Measurements from ENCODE around the gene PALLD. TPM values are rescaled to one million over a fixed set of nuclear protein-coding genes. Genes with fewer than 3 reads are reported as not detected.

PALLD gene
- total and polyA plus RNA-seq, 2 of the 13 experiments (the other 11 are each of a cell fraction or from before 2014, with no cell fraction given), result 0.50 to 1.5 TPM

GRCh38 chr4:168577624-168578023, 80.8 kb downstream of the PALLD start (continued):
- TF ChIP-seq, protein P1, sequence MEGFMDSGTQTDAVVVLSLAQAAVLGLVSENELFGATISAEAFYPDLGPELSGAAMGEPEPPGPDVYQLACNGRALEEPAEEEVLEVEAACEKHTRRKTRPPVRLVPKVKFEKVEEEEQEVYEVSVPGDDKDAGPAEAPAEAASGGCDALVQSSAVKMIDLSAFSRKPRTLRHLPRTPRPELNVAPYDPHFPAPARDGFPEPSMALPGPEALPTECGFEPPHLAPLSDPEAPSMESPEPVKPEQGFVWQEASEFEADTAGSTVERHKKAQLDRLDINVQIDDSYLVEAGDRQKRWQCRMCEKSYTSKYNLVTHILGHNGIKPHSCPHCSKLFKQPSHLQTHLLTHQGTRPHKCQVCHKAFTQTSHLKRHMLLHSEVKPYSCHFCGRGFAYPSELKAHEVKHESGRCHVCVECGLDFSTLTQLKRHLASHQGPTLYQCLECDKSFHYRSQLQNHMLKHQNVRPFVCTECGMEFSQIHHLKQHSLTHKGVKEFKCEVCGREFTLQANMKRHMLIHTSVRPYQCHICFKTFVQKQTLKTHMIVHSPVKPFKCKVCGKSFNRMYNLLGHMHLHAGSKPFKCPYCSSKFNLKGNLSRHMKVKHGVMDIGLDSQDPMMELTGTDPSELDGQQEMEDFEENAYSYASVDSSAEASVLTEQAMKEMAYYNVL (CRISPR knock-in tag; IDR thresholded peaks at IDR 0.05; ENCODE audit: borderline replicate concordance), result no peak
- TF ChIP-seq TAF1 (CRISPR knock-in tag; IDR thresholded peaks at IDR 0.05), result no peak

DNA sequence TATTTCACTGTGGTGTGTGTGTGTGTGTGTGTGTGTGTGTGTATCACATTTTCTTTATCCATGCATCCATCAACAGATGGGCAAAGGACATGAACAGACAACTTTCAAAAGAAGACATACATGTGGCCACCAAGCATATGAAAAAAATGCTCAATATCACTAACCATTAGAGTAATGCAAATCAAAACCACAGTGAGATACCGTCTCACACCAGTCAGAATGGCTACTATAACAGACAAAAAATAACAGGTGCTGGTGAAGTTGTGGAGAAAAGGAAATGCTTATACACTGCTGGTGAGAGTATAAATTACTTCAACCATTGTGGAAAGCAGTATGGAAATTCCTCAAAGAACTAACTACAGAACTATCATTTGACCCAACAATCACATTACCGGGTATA, 83.4 kb downstream of the PALLD start:
- no TSS peak for BruUV-seq (replicated peaks)
- 51% methylated on average over 2 of the region's 2 CpGs for WGBS (ENCODE audit: low lambda C conversion rate)
- ATAC-seq, result no peak
- no peak for TF ChIP-seq MAF1 (CRISPR knock-in tag; IDR thresholded peaks at IDR 0.05; ENCODE audit: borderline replicate concordance)
- no peak for TF ChIP-seq NFYB (CRISPR knock-in tag; IDR thresholded peaks at IDR 0.05)
- no peak for TF ChIP-seq FOXP4 (CRISPR knock-in tag; IDR thresholded peaks at IDR 0.05)
- TF ChIP-seq, protein P2, sequence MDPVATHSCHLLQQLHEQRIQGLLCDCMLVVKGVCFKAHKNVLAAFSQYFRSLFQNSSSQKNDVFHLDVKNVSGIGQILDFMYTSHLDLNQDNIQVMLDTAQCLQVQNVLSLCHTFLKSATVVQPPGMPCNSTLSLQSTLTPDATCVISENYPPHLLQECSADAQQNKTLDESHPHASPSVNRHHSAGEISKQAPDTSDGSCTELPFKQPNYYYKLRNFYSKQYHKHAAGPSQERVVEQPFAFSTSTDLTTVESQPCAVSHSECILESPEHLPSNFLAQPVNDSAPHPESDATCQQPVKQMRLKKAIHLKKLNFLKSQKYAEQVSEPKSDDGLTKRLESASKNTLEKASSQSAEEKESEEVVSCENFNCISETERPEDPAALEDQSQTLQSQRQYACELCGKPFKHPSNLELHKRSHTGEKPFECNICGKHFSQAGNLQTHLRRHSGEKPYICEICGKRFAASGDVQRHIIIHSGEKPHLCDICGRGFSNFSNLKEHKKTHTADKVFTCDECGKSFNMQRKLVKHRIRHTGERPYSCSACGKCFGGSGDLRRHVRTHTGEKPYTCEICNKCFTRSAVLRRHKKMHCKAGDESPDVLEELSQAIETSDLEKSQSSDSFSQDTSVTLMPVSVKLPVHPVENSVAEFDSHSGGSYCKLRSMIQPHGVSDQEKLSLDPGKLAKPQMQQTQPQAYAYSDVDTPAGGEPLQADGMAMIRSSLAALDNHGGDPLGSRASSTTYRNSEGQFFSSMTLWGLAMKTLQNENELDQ (CRISPR knock-in tag; IDR thresholded peaks at IDR 0.05; ENCODE audit: borderline replicate concordance), result no peak
- TF ChIP-seq MTA3 (CRISPR knock-in tag; IDR thresholded peaks at IDR 0.05), result no peak
- TF ChIP-seq CBX2 (IDR thresholded peaks at IDR 0.05; ENCODE audit: low read depth, low read length), result no peak
- no peak for TF ChIP-seq CBX2 (CRISPR knock-in tag; IDR thresholded peaks at IDR 0.05; ENCODE audit: low read depth)
- no peak for TF ChIP-seq SKIL (CRISPR knock-in tag; IDR thresholded peaks at IDR 0.05; ENCODE audit: borderline replicate concordance)
- TF ChIP-seq KAT2B (IDR thresholded peaks at IDR 0.05; ENCODE audit: borderline replicate concordance, low read depth, low read length), result no peak
- TF ChIP-seq ZNF850 (CRISPR knock-in tag; conservative IDR thresholded peaks at IDR 0.05), result no peak
- TF ChIP-seq HMG20A (CRISPR knock-in tag; IDR thresholded peaks at IDR 0.05; ENCODE audit: borderline replicate concordance), result no peak

More for the DNA sequence above, 83.4 kb downstream of the PALLD start:
- H3K4me3 ChIP-seq (replicated peaks in 1 of 3; ENCODE audit: insufficient read depth in 1 of 3, low read depth in 2 of 3, low read length in 3 of 3), result no peak overlapping the region
- H4K20me1 ChIP-seq (ENCODE audit: insufficient read depth, low read length), result no peaks in the 10 kb centered on the region
- H3K9ac ChIP-seq (ENCODE audit: insufficient read depth, low read depth, low read length), result no peak overlapping the region
- no peaks in the 10 kb centered on the region for H3K36me3 ChIP-seq (replicated peaks in 1 of 2; ENCODE audit: control insufficient read depth in 1 of 2, insufficient read depth in 2 of 2, low read length in 2 of 2)
- H3K4me1 ChIP-seq (ENCODE audit: insufficient read depth, low read length), result no peaks in the 10 kb centered on the region
- no peak overlapping the region for H3K27ac ChIP-seq (ENCODE audit: extremely low read length, insufficient read depth, low read length)
- ChIA-PET POLR2A (no interaction called here), CTCF (ENCODE audit: low intra/inter-chr PET ratio, low total read pairs) (no interaction called here)
- intact Hi-C loops (cut with micrococcal nuclease; ENCODE audit: unreplicated experiment) (loop anchor here (10.0 kb wide), 1 partner anchor 905 kb away; no protein-coding TSS in a partner anchor), in situ Hi-C loops (cut with HindIII; ENCODE audit: extremely low pct_ligation_motif_present, low pct_unique_long_range_greater_than_20kb) (loop anchor here (25.0 kb wide), 1 partner anchor 332 kb away; no protein-coding TSS in a partner anchor)
- no peaks in the 10 kb centered on the region for H3K9me3 ChIP-seq (ENCODE audit: low read length)
- H3K27me3 ChIP-seq (ENCODE audit: control insufficient read depth in 1 of 2, insufficient read depth in 2 of 2, low read length in 2 of 2), result no peaks in the 10 kb centered on the region
- H3K79me2 ChIP-seq (ENCODE audit: insufficient read depth, low read length), result no peaks in the 10 kb centered on the region
- no peak overlapping the region for H2AFZ ChIP-seq (ENCODE audit: low read length)
- DNase-seq (ENCODE audit: low spot score) (no peak), FAIRE-seq (no peak)
- no peak overlapping the region for H3K4me2 ChIP-seq (ENCODE audit: low read depth, low read length)
